ENCODE measurements around the gene WARS2.
"Not testable (repeated sequence)": the region's sequence is repeated elsewhere in the genome, so short reads cannot be mapped to it uniquely, and the experiment has no call there.

The WARS2 gene
- 21.0 reads per million, percentile 48 among the genes with 10 or more reads in this experiment for total RNA-seq

DNA sequence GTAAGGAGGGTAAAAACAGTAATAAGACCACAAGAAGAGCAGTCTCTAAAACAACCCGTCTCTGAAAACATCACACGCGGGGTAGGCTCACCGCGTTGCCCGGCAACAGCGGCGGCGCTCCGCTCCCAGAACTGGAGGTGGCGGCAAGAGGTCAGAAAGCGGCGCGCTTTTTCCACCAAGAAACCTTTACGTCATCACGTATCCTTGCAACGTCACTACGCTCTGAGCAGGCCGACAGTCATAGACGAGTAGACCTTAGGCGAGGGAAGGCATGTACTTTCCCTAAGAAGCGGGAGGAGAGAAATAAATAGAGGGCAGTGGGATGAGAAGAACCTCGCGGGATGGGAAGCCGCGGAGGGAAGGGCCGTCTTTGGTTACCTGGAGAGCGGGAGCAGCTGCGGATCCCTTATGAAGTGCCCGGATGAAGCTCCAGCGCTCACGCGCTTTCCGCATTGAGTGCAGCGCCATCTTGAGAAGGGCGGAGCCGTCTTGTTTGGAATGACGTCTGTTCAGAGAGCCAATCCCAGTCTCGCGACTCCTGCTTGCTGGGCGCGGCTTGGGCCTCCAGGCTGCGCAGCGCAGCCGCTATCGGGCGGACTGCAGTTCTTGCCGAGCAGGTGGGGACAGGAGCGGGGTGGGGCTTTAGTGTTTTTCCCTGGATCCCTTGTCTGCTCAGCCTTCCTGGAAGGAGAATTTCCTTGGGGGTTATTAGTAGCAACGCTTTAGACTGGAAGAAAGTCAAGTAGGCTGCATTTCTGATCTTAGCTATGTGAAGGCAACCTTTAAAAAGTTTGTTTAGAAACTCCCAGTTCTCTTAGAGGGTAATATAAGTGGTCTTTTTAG is at the start of gene WARS2:
TSS of gene WARS2 (minus strand) at position 477 of the 843 bp plus-strand sequence. CDS start at position 468, 9 bp downstream.
- DNase-seq: peak; percentile 92

GRCh38 chr1:119188926-119189325 is 48.5 kb upstream of the WARS2 start:
- no peak for DNase-seq

DNA sequence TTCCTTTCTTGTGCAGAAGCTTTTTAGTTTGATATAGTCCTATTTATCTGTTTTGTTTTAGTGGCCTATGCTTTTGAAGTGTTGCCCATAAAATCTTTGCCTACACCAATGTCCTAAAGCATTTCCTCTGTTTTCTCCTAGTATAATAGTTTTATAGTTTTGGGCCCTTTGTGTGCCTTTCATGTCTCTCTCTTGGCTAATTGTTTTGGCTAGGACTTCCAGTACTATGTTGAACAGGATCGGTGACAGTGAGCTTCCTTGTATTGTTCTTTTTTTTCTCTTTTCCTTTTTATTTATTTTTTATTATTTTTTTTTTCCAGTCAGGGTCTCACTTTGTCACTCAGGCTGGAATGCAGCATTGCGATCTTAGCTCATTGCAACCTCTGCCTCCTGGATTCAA is 47.0 kb upstream of the WARS2 start:
- DNase-seq: no peak

DNA sequence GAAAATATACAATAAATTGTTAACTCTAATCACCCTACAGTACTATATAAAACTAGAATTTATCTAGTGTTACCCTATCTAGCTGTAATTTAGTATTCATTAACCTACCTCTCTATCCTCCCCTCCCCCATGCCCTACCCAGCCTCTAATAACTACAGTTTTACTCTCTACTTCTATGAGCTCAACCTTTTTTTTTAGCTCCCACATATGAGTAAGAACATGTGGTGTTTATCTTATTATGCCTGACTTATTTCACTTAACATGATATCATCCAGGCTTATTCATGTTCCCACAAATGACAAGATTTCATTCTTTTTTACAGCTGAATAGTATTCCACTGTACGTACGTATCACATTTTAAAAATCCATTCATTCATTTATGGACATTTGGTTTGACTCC is 46.0 kb upstream of the WARS2 start:
- no peak for DNase-seq

DNA sequence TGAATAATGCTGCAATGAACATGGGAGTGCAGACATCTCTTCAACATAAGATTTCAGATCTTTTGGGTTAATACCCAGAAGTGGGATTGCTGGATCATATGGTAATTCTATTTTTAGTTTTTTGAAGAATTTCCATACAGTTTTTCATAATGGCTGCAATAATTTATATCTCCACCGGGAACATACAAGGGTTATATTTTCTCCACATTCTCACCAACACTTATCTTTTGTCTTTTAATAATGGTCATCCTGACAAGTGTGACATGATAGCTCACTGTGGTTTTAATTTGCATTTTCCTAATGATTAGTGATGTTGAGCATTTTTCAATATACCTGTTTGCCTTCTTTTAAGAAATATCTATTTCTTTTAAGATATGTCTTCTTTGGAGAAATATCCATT is 44.5 kb upstream of the WARS2 start:
- no peak for DNase-seq

DNA sequence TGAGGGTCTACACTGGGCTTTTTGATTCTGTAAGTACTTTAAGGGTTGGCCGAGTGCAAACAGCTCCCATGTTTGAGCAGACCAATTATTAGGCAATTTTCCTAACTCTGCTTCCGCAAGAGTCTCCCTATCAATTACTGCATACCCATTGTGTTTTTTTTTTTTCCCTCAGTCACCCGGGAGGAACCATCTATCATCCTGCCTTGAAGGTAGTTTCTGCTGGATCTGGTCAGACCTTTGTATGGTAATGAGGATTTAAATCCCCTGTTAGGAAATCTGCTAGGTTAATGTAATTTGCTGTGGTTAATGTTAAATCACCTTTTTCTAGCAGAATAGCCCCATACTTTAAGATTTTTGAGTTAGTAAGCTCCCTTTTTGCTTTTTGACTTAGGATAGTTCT is 40.8 kb upstream of the WARS2 start:
- no peak for DNase-seq

- DNase-seq: no peak
These were observed 38.6 kb upstream of the WARS2 start for GRCh38 chr1:119179051-119179450.

DNA sequence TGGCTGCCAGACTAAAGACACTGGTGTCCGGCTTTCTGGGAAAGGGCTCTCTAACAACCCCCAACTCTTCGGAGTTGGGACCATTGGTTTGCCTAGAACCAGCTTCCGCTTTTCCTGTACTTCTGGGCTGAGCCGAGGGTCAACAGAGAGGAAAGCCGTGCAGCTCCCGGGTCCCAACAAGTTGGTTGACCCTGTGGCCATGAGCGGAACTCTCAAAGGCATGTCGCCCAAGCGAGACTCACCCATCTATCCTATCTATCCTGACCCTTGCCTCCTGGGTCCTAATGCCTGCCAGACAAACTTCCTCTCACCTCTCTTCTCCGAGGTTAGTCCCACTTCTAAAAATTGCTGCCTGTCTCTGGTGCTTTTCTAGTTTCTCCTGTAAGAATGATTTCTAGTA is 32.5 kb upstream of the WARS2 start:
- not testable (repeated sequence) for DNase-seq

DNA sequence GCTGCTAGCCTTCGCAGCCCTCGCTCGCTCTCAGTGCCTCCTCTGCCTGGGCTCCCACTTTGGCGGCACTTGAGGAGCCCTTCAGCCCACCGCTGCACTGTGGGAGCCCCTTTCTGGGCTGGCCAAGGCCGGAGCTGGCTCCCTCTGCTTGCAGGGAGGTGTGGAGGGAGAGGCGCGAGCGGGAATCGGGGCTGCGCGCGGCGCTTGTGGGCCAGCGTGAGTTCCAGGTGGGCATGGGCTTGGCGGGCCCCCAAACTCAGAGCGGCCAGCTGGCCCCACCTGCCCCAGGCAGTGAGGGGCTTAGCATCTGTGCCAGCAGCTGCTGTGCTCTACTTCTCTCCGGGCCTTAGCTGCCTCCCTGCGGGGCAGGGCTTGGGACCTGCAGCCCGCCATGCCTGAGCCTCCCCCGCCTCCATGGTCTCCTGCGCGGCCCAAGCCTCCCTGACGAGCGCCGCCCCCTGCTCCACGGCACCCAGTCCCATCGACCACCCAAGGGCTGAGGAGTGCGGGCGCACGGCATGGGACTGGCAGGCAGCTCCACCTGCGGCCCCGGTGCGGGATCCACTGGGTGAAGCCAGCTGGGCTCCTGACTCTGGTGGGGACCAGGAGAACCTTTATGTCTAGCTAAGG is 31.0 kb upstream of the WARS2 start:
- DNase-seq: not testable (repeated sequence)

- DNase-seq: no peak
These were observed 22.9 kb upstream of the WARS2 start for GRCh38 chr1:119163396-119163795.

DNA sequence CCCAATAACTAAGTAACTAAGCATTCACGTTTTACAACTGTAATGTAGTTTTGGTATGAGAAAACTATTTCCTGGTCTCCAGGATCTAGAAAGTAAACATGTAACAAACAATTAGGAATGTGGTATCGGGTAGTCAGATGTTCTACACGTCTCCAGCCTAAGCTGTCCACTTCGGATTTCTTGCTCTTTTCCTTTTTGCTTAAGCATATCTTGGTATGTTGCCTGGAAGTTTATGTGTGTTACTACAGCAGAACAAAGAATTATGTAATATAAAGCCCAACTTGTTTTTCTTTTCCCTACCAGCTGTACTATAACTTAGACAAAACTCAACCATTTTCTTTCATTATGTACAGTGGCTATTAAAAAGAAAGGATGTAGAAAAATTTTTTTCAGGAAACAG is 20.4 kb upstream of the WARS2 start:
- no peak for DNase-seq

GRCh38 chr1:119160409-119160808 is 20.0 kb upstream of the WARS2 start:
- no peak for DNase-seq

- no peak for DNase-seq
These were observed 19.5 kb upstream of the WARS2 start for GRCh38 chr1:119159966-119160365.

- no peak for DNase-seq
These were observed 18.7 kb upstream of the WARS2 start for GRCh38 chr1:119159111-119159510.

DNA sequence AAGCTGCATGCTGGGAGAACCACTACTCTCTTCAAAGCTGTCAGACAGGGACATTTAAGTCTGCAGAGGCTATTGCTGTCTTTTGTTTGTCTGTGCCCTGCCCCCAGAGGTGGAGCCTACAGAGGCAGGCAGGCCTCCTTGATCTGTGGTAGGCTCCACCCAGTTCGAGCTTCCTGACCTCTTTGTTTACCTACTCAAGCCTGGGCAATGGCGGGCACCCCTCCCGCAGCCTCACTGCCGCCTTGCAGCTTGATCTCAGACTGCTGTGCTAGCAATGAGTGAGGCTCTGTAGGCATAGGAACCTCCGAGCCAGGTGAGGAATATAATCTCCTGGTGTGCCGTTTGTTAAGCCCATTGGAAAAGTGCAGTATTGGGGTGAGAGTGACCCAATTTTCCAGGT is 16.3 kb upstream of the WARS2 start:
- not testable (repeated sequence) for DNase-seq

DNA sequence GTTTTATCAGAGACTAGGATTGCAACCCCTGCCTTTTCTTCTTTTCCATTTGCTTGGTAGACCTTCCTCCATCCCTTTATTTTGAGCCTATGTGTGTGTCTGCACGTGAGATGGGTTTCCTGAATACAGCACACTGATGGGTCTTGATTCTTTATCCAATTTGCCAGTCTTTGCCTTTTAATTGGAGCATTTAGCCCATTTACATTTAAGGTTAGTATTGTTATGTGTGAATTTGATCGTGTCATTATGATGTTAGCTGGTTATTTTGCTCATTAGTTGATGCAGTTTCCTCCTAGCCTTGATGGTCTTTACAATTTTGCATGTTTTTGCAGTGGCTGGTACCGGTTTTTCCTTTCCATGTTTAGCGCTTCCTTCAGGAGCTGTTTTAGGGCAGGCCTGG is 14.6 kb upstream of the WARS2 start:
- DNase-seq: not testable (repeated sequence)

DNA sequence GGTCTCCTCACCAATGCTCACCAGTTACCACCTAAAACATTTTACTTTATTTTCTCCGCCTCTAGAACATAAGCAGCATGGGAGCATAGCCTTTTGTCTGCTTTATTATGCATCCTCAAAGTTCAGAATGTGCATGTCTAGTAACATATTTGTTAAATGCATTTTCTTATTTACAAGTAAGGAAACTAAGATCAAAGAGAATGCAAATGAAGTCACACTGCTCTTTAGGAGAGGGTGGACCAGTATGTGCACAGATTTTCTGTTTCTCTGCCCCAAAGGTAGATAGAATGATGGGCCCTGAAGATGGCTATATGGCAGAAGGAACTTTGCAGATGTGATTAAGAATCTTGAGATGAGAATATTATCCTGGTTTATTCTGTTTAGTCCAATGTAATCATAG is 9.7 kb upstream of the WARS2 start:
- no peak for DNase-seq

DNA sequence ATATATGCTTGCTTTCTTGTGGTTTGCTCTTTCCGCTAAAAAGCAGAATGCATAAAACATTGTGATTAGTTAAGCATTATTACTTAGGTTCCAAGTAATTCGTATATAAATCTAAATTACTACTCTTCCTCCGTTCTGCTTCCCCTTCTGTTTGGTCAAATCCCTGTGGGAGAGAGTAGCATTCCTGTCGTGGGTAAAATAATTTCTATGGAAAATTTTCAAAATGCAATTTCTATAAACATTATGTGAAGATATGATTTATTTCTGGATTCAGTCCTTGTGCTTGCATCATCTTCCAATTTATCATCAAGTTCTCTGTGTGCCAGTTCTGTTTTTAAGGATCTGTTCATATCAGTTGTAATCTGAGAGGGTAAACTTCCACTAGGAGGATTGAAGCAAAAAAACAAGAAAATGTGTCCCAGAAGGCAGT is 7.2 kb upstream of the WARS2 start:
- no peak for DNase-seq

DNA sequence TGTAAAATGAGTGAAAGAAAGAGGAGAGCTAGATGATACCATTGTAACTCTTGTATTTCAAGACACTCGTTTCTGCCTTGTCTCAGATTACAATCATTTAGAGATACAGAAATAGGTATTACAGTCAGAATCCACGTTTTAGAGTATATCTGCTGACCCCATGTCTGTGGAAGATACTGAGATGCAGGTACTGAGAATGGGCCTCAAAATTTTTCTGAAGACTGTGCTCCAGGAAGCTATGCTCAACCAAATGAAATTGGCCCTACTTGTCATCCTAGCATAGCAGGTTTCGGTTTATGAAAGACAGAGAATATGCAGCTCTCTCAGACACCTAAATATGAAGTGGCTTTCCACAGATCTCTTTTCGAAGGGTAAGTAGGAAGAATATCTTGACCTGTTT is 6.0 kb upstream of the WARS2 start:
- no peak for DNase-seq

DNA sequence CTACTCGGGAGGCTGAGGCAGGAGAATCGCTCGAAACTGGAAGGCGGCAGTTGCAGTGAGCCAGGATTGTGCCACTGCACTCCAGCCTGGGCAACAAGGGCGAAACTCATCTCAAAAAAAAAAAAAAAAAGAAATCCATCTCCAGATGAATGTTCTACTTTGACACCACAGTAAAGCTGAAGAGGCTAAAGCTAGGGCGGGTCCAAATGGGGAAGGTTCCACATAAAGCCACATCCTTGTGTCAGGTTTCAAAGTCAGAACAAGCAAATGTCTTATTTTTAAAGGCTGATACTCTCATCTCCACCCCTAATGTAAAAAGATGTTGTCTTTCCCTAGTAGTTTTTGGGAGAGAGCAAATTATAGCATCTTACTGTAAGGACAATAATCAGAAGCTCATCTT is 4.4 kb upstream of the WARS2 start:
- DNase-seq: no peak

GRCh38 chr1:119143706-119144105 is 3.3 kb upstream of the WARS2 start:
- no peak for DNase-seq

DNA sequence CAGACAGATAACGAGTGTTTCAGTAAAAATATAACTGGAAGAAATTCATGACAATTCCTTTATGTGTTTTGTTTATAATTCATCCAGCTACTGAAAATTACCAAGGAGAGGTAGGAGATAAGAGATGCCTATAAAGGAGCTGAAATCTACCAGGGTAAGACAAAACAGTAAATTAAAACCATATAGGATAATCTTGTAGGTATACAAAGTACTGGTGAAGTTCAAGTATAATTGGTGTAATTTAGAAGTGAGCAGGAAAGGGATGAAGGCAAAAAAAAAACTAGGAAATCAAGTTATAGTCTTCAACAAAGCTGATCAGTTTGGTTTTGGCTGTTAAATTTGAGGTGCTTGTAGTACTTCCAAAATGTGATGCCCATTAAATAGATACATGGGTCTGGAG is 1.2 kb upstream of the WARS2 start:
- DNase-seq: no peak

DNA sequence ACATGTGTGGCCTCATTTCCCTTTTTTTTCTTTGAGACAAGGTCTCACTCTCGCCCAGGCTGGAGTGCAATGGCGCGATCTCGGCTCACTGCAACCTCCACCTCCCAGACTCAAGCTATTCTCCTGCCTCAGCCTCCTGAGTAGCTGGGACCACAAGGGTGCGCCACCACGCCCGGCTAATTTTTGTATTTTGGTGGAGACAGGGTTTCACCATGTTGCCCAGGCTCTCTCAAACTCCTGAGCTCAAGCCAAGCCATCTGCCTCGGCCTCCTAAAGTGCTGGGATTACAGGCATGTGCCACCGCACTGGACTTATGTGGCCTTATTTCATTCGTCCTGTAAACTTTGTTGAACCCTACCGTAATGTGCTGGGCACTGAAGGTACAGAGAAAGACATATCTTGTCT is 569 bp upstream of the WARS2 start:
- no peak for DNase-seq

DNA sequence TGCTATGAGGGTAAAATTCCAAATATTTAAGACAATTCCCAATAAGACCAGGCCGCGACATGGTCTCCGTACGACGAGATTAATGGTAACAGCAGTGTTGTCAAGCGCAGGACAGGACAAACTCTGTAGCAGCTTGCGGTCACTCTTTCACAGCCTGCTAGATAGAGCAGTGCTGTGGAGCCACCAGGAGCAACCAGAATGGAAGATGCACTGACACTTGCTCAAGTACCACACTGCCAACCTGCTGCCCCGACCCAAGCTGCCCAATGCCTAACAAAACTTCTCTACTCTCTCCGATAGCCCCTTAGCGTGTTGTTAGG is 636 bp downstream of the WARS2 start:
- DNase-seq: no peak

GRCh38 chr1:119139403-119139802 is 1.1 kb downstream of the WARS2 start:
- DNase-seq: peak; percentile 40

Data from effector CD4-positive, alpha-beta T cell (primary cell).